ENCODE results near the gene ARHGAP9.
"Not testable (repeated sequence)": the region's sequence is repeated elsewhere in the genome, so short reads cannot be mapped to it uniquely, and the experiment has no call there.

Gene ARHGAP9

GRCh38 chr12:57517187-57517586, 37.5 kb upstream of the ARHGAP9 start:
- peak; percentile 26 for DNase-seq (ENCODE audit: low spot score)

GRCh38 chr12:57516617-57517153, 37.0 kb upstream of the ARHGAP9 start:
- no peak for DNase-seq (ENCODE audit: low spot score)

GRCh38 chr12:57515934-57516541, 36.4 kb upstream of the ARHGAP9 start:
- DNase-seq (ENCODE audit: low spot score) = no peak

GRCh38 chr12:57515408-57515933, 35.8 kb upstream of the ARHGAP9 start:
- no peak for DNase-seq (ENCODE audit: low spot score)

GRCh38 chr12:57514720-57515407, 35.2 kb upstream of the ARHGAP9 start:
- DNase-seq (ENCODE audit: low spot score) = no peak

- not testable (repeated sequence) for DNase-seq (ENCODE audit: low spot score)
Observed at GRCh38 chr12:57514246-57514645, 34.6 kb upstream of the ARHGAP9 start.

- not testable (repeated sequence) for DNase-seq (ENCODE audit: low spot score)
Observed at GRCh38 chr12:57513677-57514076, 34.0 kb upstream of the ARHGAP9 start.

GRCh38 chr12:57513266-57513665, 33.6 kb upstream of the ARHGAP9 start:
- no peak for DNase-seq (ENCODE audit: low spot score)

- DNase-seq (ENCODE audit: low spot score) = no peak
Observed at GRCh38 chr12:57512665-57513064, 33.0 kb upstream of the ARHGAP9 start.

- no peak for DNase-seq (ENCODE audit: low spot score)
Observed at GRCh38 chr12:57511588-57512325, 32.1 kb upstream of the ARHGAP9 start.

- DNase-seq (ENCODE audit: low spot score) = no peak
Observed at GRCh38 chr12:57511161-57511560, 31.5 kb upstream of the ARHGAP9 start.

GRCh38 chr12:57507796-57508195, 28.1 kb upstream of the ARHGAP9 start:
- not testable (repeated sequence) for DNase-seq (ENCODE audit: low spot score)

- DNase-seq (ENCODE audit: low spot score) = not testable (repeated sequence)
Observed at GRCh38 chr12:57506541-57506940, 26.9 kb upstream of the ARHGAP9 start.

GRCh38 chr12:57502311-57502969, 22.8 kb upstream of the ARHGAP9 start:
- not testable (repeated sequence) for DNase-seq (ENCODE audit: low spot score)

GRCh38 chr12:57500213-57500612, 20.5 kb upstream of the ARHGAP9 start:
- no peak for DNase-seq (ENCODE audit: low spot score)

GRCh38 chr12:57498571-57498970, 18.9 kb upstream of the ARHGAP9 start:
- no peak for DNase-seq (ENCODE audit: low spot score)

- no peak for DNase-seq (ENCODE audit: low spot score)
Observed at GRCh38 chr12:57498132-57498502, 18.5 kb upstream of the ARHGAP9 start.

- no peak for DNase-seq (ENCODE audit: low spot score)
Observed at GRCh38 chr12:57497223-57498131, 17.8 kb upstream of the ARHGAP9 start.

- no peak for DNase-seq (ENCODE audit: low spot score)
Observed at GRCh38 chr12:57496822-57497221, 17.2 kb upstream of the ARHGAP9 start.

- not testable (repeated sequence) for DNase-seq (ENCODE audit: low spot score)
Observed at GRCh38 chr12:57495051-57495701, 15.5 kb upstream of the ARHGAP9 start.

Measured in kidney tubule cell (primary cell).